ENCODE measurements around the gene OR2L5.

OR2L5 gene, protein sequence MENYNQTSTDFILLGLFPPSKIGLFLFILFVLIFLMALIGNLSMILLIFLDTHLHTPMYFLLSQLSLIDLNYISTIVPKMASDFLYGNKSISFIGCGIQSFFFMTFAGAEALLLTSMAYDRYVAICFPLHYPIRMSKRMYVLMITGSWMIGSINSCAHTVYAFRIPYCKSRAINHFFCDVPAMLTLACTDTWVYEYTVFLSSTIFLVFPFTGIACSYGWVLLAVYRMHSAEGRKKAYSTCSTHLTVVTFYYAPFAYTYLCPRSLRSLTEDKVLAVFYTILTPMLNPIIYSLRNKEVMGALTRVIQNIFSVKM

DNA sequence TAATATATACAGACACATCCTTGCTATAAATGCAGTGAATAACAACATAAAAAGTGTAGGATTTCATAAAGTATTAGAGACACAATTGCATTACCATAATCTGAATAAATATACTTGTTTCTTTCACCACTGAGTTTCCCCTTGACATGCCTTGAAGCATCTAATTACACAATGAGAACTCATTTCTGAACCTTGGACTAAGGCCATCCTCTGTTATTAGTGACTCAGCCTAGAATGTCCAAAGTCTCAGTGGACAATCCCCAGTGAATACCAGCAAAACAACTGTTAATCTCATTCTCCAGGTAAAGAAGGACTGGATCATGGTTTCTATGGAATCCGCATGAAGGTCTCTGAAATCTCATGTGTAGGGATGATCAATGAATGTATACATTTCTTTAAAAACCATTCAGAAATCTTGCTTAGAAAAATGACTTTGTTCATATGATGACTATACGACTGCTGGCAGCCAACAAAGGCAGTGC lies at the start of gene OR2L5:
Gene OR2L5, plus strand, starts transcription at position 432 of the 482 bp plus-strand sequence. CDS start 8,288 bp downstream, outside the sequence.
- DNase-seq (ENCODE audit: low read depth in 2 of 2), result peak in 1 of 2 donors; percentile 7
- H3K4me3 ChIP-seq (replicated peaks in 1 of 2; ENCODE audit: low read depth in 2 of 2, low read length in 2 of 2), result no peak within 1 kb of the TSS
- TF ChIP-seq, protein P1, sequence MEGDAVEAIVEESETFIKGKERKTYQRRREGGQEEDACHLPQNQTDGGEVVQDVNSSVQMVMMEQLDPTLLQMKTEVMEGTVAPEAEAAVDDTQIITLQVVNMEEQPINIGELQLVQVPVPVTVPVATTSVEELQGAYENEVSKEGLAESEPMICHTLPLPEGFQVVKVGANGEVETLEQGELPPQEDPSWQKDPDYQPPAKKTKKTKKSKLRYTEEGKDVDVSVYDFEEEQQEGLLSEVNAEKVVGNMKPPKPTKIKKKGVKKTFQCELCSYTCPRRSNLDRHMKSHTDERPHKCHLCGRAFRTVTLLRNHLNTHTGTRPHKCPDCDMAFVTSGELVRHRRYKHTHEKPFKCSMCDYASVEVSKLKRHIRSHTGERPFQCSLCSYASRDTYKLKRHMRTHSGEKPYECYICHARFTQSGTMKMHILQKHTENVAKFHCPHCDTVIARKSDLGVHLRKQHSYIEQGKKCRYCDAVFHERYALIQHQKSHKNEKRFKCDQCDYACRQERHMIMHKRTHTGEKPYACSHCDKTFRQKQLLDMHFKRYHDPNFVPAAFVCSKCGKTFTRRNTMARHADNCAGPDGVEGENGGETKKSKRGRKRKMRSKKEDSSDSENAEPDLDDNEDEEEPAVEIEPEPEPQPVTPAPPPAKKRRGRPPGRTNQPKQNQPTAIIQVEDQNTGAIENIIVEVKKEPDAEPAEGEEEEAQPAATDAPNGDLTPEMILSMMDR (IDR thresholded peaks at IDR 0.05; ENCODE audit: low read depth, low read length), result no peak

DNA sequence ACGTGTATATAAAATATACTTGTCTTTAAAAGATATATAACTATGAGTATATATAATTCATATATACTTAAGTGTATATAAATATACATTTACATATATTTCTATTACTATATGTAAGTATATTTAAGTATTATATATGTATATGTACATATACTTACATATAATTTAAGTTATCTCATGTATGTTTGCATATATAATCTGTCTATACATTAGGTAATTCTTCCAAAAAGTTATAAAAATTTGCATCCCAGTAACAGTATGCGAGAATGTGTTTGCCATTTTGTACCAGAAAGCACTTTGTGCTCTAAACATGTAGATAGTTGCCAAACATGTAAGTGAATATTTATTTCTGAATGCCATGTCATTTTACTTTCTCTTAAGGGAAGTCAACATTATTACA lies 48.5 kb upstream of the OR2L5 start, which contains the start of gene OR2AK2:
Gene OR2AK2, plus strand, starts transcription at position 301 of the 400 bp plus-strand sequence. CDS start 144 bp downstream, outside the sequence.
- no peak for DNase-seq (ENCODE audit: low read depth in 2 of 2)
- H3K4me3 ChIP-seq (replicated peaks in 1 of 2; ENCODE audit: low read depth in 2 of 2, low read length in 2 of 2), result no peak within 1 kb of the TSS
- TF ChIP-seq, protein P1 (IDR thresholded peaks at IDR 0.05; ENCODE audit: low read depth, low read length), result no peak

DNA sequence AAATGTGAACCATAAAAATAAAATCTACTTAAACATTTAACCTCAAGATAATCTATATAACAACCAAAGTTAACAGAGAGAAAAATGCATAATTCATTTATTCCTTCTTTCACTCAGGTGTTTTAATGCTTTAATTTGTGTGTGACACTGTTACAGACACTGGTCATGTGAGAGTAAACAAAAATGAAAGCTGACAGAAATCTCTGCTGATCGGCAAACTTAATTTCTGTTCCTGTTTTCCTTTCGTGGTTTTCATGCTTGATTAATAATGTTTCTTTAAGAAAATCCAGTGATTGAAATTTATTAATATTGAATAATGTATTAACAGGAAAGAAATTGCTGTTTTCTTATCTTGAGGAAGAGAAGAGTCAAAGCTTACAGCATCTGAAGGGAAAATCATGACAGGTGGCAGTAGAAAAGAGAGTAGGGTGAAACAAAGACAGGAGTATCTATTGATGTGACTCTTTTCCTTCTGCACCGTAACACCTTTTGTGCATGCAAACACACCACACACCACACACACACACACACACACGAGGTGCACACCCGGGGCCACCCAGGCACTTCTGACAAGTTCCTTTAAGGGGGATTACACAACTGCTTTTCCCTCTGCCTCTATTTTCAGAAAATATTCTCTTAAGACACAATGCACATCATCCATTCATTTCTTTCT lies 46.8 kb upstream of the OR2L5 start:
- TF ChIP-seq, protein P1 (IDR thresholded peaks at IDR 0.05; ENCODE audit: low read depth, low read length), result no peak
- no peak overlapping the region for H3K4me3 ChIP-seq (replicated peaks in 1 of 2; ENCODE audit: low read depth in 2 of 2, low read length in 2 of 2)
- no peak for DNase-seq (ENCODE audit: low read depth in 2 of 2)

DNA sequence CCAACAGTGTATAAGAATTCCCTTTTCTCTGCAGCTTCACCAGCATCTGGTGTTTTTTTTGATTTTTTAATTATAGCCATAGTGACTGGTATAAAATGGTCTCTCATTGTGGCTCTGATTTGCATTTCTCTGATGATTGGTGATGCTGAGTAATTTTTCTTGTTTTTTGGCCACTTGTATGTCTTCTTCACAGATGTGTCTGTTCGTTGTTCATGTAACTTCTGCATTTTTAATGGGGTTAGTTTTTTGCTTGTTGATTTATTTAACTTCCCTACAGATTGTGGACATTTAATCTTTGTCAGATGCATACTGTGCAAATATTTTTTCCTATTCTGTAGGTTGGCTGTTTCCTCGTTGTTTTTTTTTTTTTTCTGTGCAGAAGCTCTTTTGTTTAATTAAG lies 20.5 kb upstream of the OR2L5 start:
- no peak overlapping the region for H3K4me3 ChIP-seq (replicated peaks in 1 of 2; ENCODE audit: low read depth in 2 of 2, low read length in 2 of 2)
- no peak for DNase-seq (ENCODE audit: low read depth in 2 of 2)
- TF ChIP-seq, protein P1 (IDR thresholded peaks at IDR 0.05; ENCODE audit: low read depth, low read length), result no peak

DNA sequence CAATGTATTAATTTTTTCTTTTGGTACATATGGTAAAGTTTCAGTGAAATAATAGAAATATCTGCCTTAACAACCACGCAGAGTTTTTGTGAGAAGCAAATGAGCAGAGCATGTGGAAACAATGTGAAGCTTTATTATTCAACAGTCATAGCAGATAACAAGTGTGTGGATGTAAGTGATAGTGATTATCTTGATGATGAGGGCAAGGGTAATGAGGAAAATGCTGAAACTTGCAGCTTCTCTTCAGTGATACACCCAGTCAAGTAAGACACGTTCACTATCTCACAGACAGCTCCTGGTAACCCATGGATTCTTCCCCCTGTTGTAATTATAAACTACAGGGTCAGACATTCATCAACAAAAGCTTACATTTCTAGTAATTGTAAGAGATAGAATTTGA lies 14.6 kb upstream of the OR2L5 start:
- TF ChIP-seq, protein P1 (IDR thresholded peaks at IDR 0.05; ENCODE audit: low read depth, low read length), result no peak
- H3K4me3 ChIP-seq (replicated peaks in 1 of 2; ENCODE audit: low read depth in 2 of 2, low read length in 2 of 2), result no peak overlapping the region
- DNase-seq (ENCODE audit: low read depth in 2 of 2), result no peak

DNA sequence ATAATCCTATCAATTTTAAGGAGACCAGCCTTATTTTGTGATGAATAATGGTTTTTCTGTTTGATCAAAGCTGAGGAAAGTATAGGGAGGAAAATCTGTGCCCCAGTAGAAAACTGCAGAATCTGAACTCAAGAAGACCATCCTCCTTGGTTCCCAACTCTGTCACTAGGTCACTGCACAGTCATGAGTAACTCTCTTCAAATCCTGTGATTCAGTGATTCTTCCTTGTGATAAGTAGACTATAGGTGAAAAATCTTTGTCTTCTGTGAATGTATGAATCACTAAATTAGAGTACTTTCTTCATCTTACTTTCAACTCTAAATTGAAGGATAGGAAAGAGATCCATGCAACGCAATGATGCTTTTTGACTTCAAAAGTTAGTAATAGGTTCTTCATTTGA lies 13.3 kb upstream of the OR2L5 start:
- TF ChIP-seq, protein P1 (IDR thresholded peaks at IDR 0.05; ENCODE audit: low read depth, low read length), result no peak
- DNase-seq (ENCODE audit: low read depth in 2 of 2), result no peak
- H3K4me3 ChIP-seq (replicated peaks in 1 of 2; ENCODE audit: low read depth in 2 of 2, low read length in 2 of 2), result no peak overlapping the region

All from cardiac fibroblast (primary cell).